Breast epithelium (tissue), 4 donors: ENCODE data around the gene GRIN3A. TPM values are rescaled to one million over a fixed set of nuclear protein-coding genes. Genes with fewer than 3 reads are reported as not detected.

ENCODE experiments used
- DNase-seq, 2 donors: peaks; one replicate each; pipeline ENCODE4 v3.0.0-alpha.2; 2019; ENCODE audit warnings: low spot score in 2 of 2
- H3K27ac ChIP-seq, 2 donors: fragments of 200-600 bp; sonication (generic) in 1 of 2; one replicate each; pipeline ENCODE4 v1.5.1; 2016 to 2019; ENCODE audit warnings: mild to moderate bottlenecking in 1 of 2
- H3K27me3 ChIP-seq, 2 donors: fragments of 200-600 bp; sonication (generic) in 1 of 2; one replicate each; pipeline versions ENCODE4 v1.5.1 to v1.6.0; 2017 to 2019; ENCODE audit warnings: control low read depth in 1 of 2, mild to moderate bottlenecking in 1 of 2
- H3K36me3 ChIP-seq: fragments of 200-600 bp; one replicate; pipeline ENCODE4 v1.5.1; 2019
- H3K4me1 ChIP-seq, 2 donors: fragments of 200-600 bp; sonication (generic); one replicate each; pipeline ENCODE4 v1.5.1; 2016 to 2019; ENCODE audit warnings: control low read depth in 1 of 2
- H3K4me3 ChIP-seq, 3 donors: fragments of 200-600 bp; sonication (generic); 1 replicate in 2 of 3; 2 replicates in 1 of 3; pipeline ENCODE4 v1.5.1; 2016 to 2019; ENCODE audit warnings: mild to moderate bottlenecking in 3 of 3, moderate library complexity in 2 of 3
- H3K9me3 ChIP-seq, 2 donors: fragments of 200-600 bp; sonication (generic) in 1 of 2; one replicate each; pipeline ENCODE4 v1.5.1; 2016 to 2019; ENCODE audit warnings: control low read depth in 1 of 2
- CTCF ChIP-seq, 3 donors: fragments of 450-650 bp; IDR thresholded peaks; one replicate each; pipeline ENCODE4 v1.5.1; 2016 to 2017; ENCODE audit warnings: antibody characterized with exemption in 3 of 3, mild to moderate bottlenecking in 3 of 3, moderate library complexity in 3 of 3
- POLR2A ChIP-seq: fragments of 450-650 bp; IDR thresholded peaks from one replicate; pipeline ENCODE4 v1.6.1; 2016; ENCODE audit warnings: antibody characterized with exemption, mild to moderate bottlenecking, moderate library complexity
- POLR2AphosphoS5 ChIP-seq, 3 donors: sonication (generic); formaldehyde crosslinking; IDR thresholded peaks; one replicate each; pipeline ENCODE4 v1.6.1; 2017; ENCODE audit warnings: antibody characterized with exemption in 3 of 3
- intact Hi-C: fragments of 100-400 bp; cut with DNase I; formaldehyde crosslinking; loops from one replicate; pipeline ENCODE4 v1.15.1; 2023; ENCODE audit warnings: low total_unique reads
- total RNA-seq, 3 donors: library from RNA; depleted of rRNA; stranded (reverse); fragments of >200 nt; gene quantifications; one replicate each; pipeline ENCODE4 v1.1.0, GENCODE V29; 2016

Gene GRIN3A
- total RNA-seq, 3 donors from 2014 or later, result under 0.01 to 0.15 TPM; not detected in 1

GRCh38 chr9:101648493-101648892 lies 90.0 kb downstream of the GRIN3A start:
- H3K36me3 ChIP-seq, result no peaks in the 10 kb centered on the region

GRCh38 chr9:101639785-101640665 lies 98.4 kb downstream of the GRIN3A start:
- H3K4me1 ChIP-seq, result no peaks in the 10 kb centered on the region
- H3K4me3 ChIP-seq, result no peak overlapping the region
- no peak for TF ChIP-seq POLR2AphosphoS5 (IDR thresholded peaks at IDR 0.05)
- no peak for TF ChIP-seq CTCF (IDR thresholded peaks at IDR 0.05)
- TF ChIP-seq POLR2A, result no peak
- no peak overlapping the region for H3K27ac ChIP-seq
- H3K9me3 ChIP-seq, result peaks cover 0 to 20% of the 10 kb centered on the region in 2 donors
- no peaks in the 10 kb centered on the region for H3K27me3 ChIP-seq
- no peak for DNase-seq
- intact Hi-C loops, result no loop called here
- H3K36me3 ChIP-seq, result no peaks in the 10 kb centered on the region

More at GRCh38 chr9:101648493-101648892, 90.0 kb downstream of the GRIN3A start:
- H3K27me3 ChIP-seq, result peaks cover 0 to 4% of the 10 kb centered on the region in 2 donors
- no peak overlapping the region for H3K4me3 ChIP-seq
- H3K4me1 ChIP-seq, result no peaks in the 10 kb centered on the region
- TF ChIP-seq POLR2AphosphoS5 (IDR thresholded peaks at IDR 0.05) (no peak), CTCF (IDR thresholded peaks at IDR 0.05) (no peak), POLR2A (no peak)
- H3K27ac ChIP-seq, result no peak overlapping the region
- peaks cover 0 to 1% of the 10 kb centered on the region in 2 donors for H3K9me3 ChIP-seq
- DNase-seq, result no peak
- intact Hi-C loops, result no loop called here

GRCh38 chr9:101639311-101639710 lies 99.1 kb downstream of the GRIN3A start:
- peaks cover 0 to 20% of the 10 kb centered on the region in 2 donors for H3K9me3 ChIP-seq
- H3K27me3 ChIP-seq, result no peaks in the 10 kb centered on the region
- H3K4me1 ChIP-seq, result no peaks in the 10 kb centered on the region
- TF ChIP-seq CTCF (IDR thresholded peaks at IDR 0.05) (no peak), POLR2A (no peak), POLR2AphosphoS5 (IDR thresholded peaks at IDR 0.05) (no peak)
- no peak overlapping the region for H3K27ac ChIP-seq
- DNase-seq, result no peak
- no peak overlapping the region for H3K4me3 ChIP-seq
- no peaks in the 10 kb centered on the region for H3K36me3 ChIP-seq
- intact Hi-C loops, result no loop called here

- Histone ChIP-seq H3K36me3 (no peaks in the 10 kb centered on the region), H3K4me3 (no peak overlapping the region), H3K9me3 (no peaks in the 10 kb centered on the region), H3K27me3 (no peaks in the 10 kb centered on the region), H3K4me1 (no peaks in the 10 kb centered on the region), H3K27ac (no peak overlapping the region)
- TF ChIP-seq CTCF (IDR thresholded peaks at IDR 0.05), result no peak
- TF ChIP-seq POLR2AphosphoS5 (IDR thresholded peaks at IDR 0.05), result no peak
- no peak for TF ChIP-seq POLR2A
- no peak for DNase-seq
- intact Hi-C loops, result no loop called here
These were observed 102.2 kb downstream of the GRIN3A start for GRCh38 chr9:101636247-101636646.

- H3K27ac ChIP-seq, result no peak overlapping the region
- no peaks in the 10 kb centered on the region for H3K36me3 ChIP-seq
- no peaks in the 10 kb centered on the region for H3K4me1 ChIP-seq
- DNase-seq, result no peak
- H3K4me3 ChIP-seq, result no peak overlapping the region
- H3K9me3 ChIP-seq, result no peaks in the 10 kb centered on the region
- H3K27me3 ChIP-seq, result no peaks in the 10 kb centered on the region
- intact Hi-C loops, result no loop called here
- TF ChIP-seq POLR2A, result no peak
- TF ChIP-seq POLR2AphosphoS5 (IDR thresholded peaks at IDR 0.05), result no peak
- TF ChIP-seq CTCF (IDR thresholded peaks at IDR 0.05), result no peak
These were observed 103.0 kb downstream of the GRIN3A start for GRCh38 chr9:101635473-101635872.
